Neural progenitor cell (in vitro differentiated cells): Measurements from ENCODE around the gene ULBP2. TPM values are rescaled to one million over a fixed set of nuclear protein-coding genes. Genes with fewer than 3 reads are reported as not detected.
"Not testable (repeated sequence)": the region's sequence is repeated elsewhere in the genome, so short reads cannot be mapped to it uniquely, and the experiment has no call there.

Experiments used
- DNase-seq: peaks from one replicate; pipeline ENCODE4 v3.0.0-alpha.2; 2016; ENCODE audit warnings: low spot score
- H2AFZ ChIP-seq: fragments of 200-600 bp; sonication (generic); replicated peaks from 2 replicates; pipeline ENCODE4 v1.6.1; 2016; ENCODE audit warnings: antibody characterized with exemption
- H3F3A ChIP-seq: fragments of 200-600 bp; sonication (generic); 2 replicates; pipeline ENCODE4 v1.6.1; 2016; ENCODE audit warnings: antibody characterized with exemption, low read depth
- H3K27ac ChIP-seq: fragments of 200-600 bp; sonication (generic); 2 replicates; pipeline ENCODE4 v1.5.1; 2016; ENCODE audit warnings: mild to moderate bottlenecking
- H3K27me3 ChIP-seq: fragments of 200-600 bp; sonication (generic); 2 replicates; pipeline ENCODE4 v1.6.1; 2016; ENCODE audit warnings: mild to moderate bottlenecking, moderate library complexity
- H3K36me3 ChIP-seq: fragments of 200-600 bp; sonication (generic); 2 replicates; pipeline ENCODE4 v1.5.1; 2016
- H3K4me1 ChIP-seq: fragments of 200-600 bp; sonication (generic); 2 replicates; pipeline ENCODE4 v1.6.1; 2016; ENCODE audit warnings: mixed run types
- H3K4me2 ChIP-seq: fragments of 200-600 bp; sonication (generic); 2 replicates; pipeline ENCODE4 v1.6.1; 2016
- H3K4me3 ChIP-seq: fragments of 200-600 bp; sonication (generic); 2 replicates; pipeline ENCODE4 v1.5.1; 2016
- H3K79me2 ChIP-seq: fragments of 200-600 bp; sonication (generic); 2 replicates; pipeline ENCODE4 v1.6.1; 2016; ENCODE audit warnings: low read depth
- H3K9ac ChIP-seq: fragments of 200-600 bp; sonication (generic); 2 replicates; pipeline ENCODE4 v1.6.1; 2016
- H3K9me3 ChIP-seq: fragments of 200-600 bp; sonication (generic); 2 replicates; pipeline ENCODE4 v1.5.1; 2016; ENCODE audit warnings: low read depth
- H4K20me1 ChIP-seq: fragments of 200-600 bp; sonication (generic); 2 replicates; pipeline ENCODE4 v1.6.1; 2016; ENCODE audit warnings: low read depth
- H3K27ac Mint-ChIP-seq: 3 replicates; pipeline ENCODE4 v1.8.0; 2021; ENCODE audit warnings: mixed read lengths
- H3K27me3 Mint-ChIP-seq: 2 replicates; pipeline ENCODE4 v1.8.0; 2022; ENCODE audit warnings: low read depth, mild to moderate bottlenecking, inconsistent platforms, moderate library complexity, mixed read lengths; ENCODE audit not compliant: insufficient read depth
- H3K36me3 Mint-ChIP-seq: 3 replicates; pipeline ENCODE4 v1.8.0; 2021; ENCODE audit warnings: mixed read lengths
- H3K4me1 Mint-ChIP-seq: 3 replicates; pipeline ENCODE4 v1.8.0; 2021; ENCODE audit warnings: mixed read lengths
- H3K4me3 Mint-ChIP-seq: 3 replicates; pipeline ENCODE4 v1.8.0; 2021; ENCODE audit warnings: mild to moderate bottlenecking, moderate library complexity, mixed read lengths
- H3K9me3 Mint-ChIP-seq: 3 replicates; pipeline ENCODE4 v1.8.0; 2020; ENCODE audit warnings: mixed read lengths
- CTCF ChIP-seq: fragments of 200-600 bp; sonication (generic); IDR thresholded peaks from 2 replicates; pipeline ENCODE4 v1.5.1; 2017; ENCODE audit warnings: antibody characterized with exemption, mild to moderate bottlenecking
- EZH2 ChIP-seq: fragments of 200-600 bp; sonication (generic); IDR thresholded peaks from 2 replicates; pipeline ENCODE4 v1.6.1; 2017; ENCODE audit warnings: antibody characterized with exemption, mild to moderate bottlenecking, moderate library complexity
- EZH2phosphoT487 ChIP-seq: fragments of 200-600 bp; sonication (generic); IDR thresholded peaks from 2 replicates; pipeline ENCODE4 v1.6.1; 2017; ENCODE audit warnings: antibody characterized with exemption
- total RNA-seq: library from RNA; depleted of rRNA; stranded (reverse); fragments of >200 nt; gene quantifications from 2 replicates; pipeline ENCODE4 v1.2.3, GENCODE V29; 2015; ENCODE audit warnings: low replicate concordance

Gene ULBP2
- total RNA-seq, 1 donor from 2014 or later = not detected

GRCh38 chr6:149917679-149918078 is 24.1 kb upstream of the ULBP2 start:
- Mint-ChIP-seq H3K4me3 (no peak overlapping the region), H3K27ac (no peak overlapping the region), H3K27me3 (peaks cover 34% of the 10 kb centered on the region)

GRCh38 chr6:149918151-149918905 is 23.5 kb upstream of the ULBP2 start:
- TF ChIP-seq CTCF = no peak
- Histone ChIP-seq H4K20me1 (no peaks in the 10 kb centered on the region), H3K9me3 (no peaks in the 10 kb centered on the region), H3K9ac (no peak overlapping the region), H3F3A (peaks cover 4% of the 10 kb centered on the region), H3K4me1 (peaks cover 2% of the 10 kb centered on the region), H3K27ac (no peak overlapping the region), H3K4me3 (no peak overlapping the region), H2AFZ (no peak overlapping the region), H3K4me2 (no peak overlapping the region), H3K27me3 (peaks cover 77% of the 10 kb centered on the region), H3K79me2 (no peaks in the 10 kb centered on the region), H3K36me3 (no peaks in the 10 kb centered on the region)
- H3K27me3 Mint-ChIP-seq = peaks cover 38% of the 10 kb centered on the region
- H3K27ac Mint-ChIP-seq = no peak overlapping the region
- H3K9me3 Mint-ChIP-seq = peaks cover 3% of the 10 kb centered on the region
- DNase-seq = no peak
- H3K4me1 Mint-ChIP-seq = peaks cover 5% of the 10 kb centered on the region
- H3K4me3 Mint-ChIP-seq = no peak overlapping the region
- H3K36me3 Mint-ChIP-seq = no peaks in the 10 kb centered on the region

More at GRCh38 chr6:149917679-149918078, 24.1 kb upstream of the ULBP2 start:
- Histone ChIP-seq H3K4me1 (no peaks in the 10 kb centered on the region), H4K20me1 (no peaks in the 10 kb centered on the region), H3K4me2 (no peak overlapping the region), H3K9me3 (no peaks in the 10 kb centered on the region), H3K27ac (no peak overlapping the region), H2AFZ (no peak overlapping the region), H3K4me3 (no peak overlapping the region), H3K9ac (no peak overlapping the region), H3K36me3 (no peaks in the 10 kb centered on the region), H3K79me2 (no peaks in the 10 kb centered on the region), H3F3A (peaks cover 2% of the 10 kb centered on the region), H3K27me3 (peaks cover 74% of the 10 kb centered on the region)
- H3K36me3 Mint-ChIP-seq = no peaks in the 10 kb centered on the region
- TF ChIP-seq EZH2 (no peak), EZH2phosphoT487 (no peak), CTCF (no peak)
- H3K4me1 Mint-ChIP-seq = no peaks in the 10 kb centered on the region
- H3K9me3 Mint-ChIP-seq = no peaks in the 10 kb centered on the region
- DNase-seq = no peak

- peaks cover 47% of the 10 kb centered on the region for H3K27me3 Mint-ChIP-seq
- H3K4me3 ChIP-seq, H3K9me3 ChIP-seq, H3K27ac ChIP-seq, H4K20me1 ChIP-seq, H3F3A ChIP-seq, H3K27ac Mint-ChIP-seq, H3K9me3 Mint-ChIP-seq, H3K9ac ChIP-seq, H3K4me1 ChIP-seq, H3K4me1 Mint-ChIP-seq, H3K79me2 ChIP-seq, H3K36me3 ChIP-seq, H3K36me3 Mint-ChIP-seq, DNase-seq, H3K4me3 Mint-ChIP-seq, H2AFZ ChIP-seq, H3K4me2 ChIP-seq: not testable (repeated sequence)
- H3K27me3 ChIP-seq = peaks cover 79% of the 10 kb centered on the region
Measured at GRCh38 chr6:149919126-149919833, 22.5 kb upstream of the ULBP2 start.

GRCh38 chr6:149919834-149920225 is 22.0 kb upstream of the ULBP2 start:
- no peak for TF ChIP-seq CTCF
- TF ChIP-seq EZH2 = no peak
- no peak for TF ChIP-seq EZH2phosphoT487
- H4K20me1 ChIP-seq = peaks cover 10% of the 10 kb centered on the region
- H3K27ac Mint-ChIP-seq = no peak overlapping the region
- no peaks in the 10 kb centered on the region for H3K36me3 ChIP-seq
- DNase-seq = no peak
- H3K36me3 Mint-ChIP-seq = no peaks in the 10 kb centered on the region
- H3K27me3 ChIP-seq = peaks cover 79% of the 10 kb centered on the region
- peaks cover 53% of the 10 kb centered on the region for H3K27me3 Mint-ChIP-seq
- H3K4me2 ChIP-seq = no peak overlapping the region
- H3K9ac ChIP-seq = no peak overlapping the region
- H3F3A ChIP-seq = peaks cover 4% of the 10 kb centered on the region
- H3K4me1 Mint-ChIP-seq = peaks cover 9% of the 10 kb centered on the region
- H3K9me3 Mint-ChIP-seq = peaks cover 8% of the 10 kb centered on the region
- peaks cover 5% of the 10 kb centered on the region for H3K4me1 ChIP-seq
- H3K4me3 ChIP-seq = no peak overlapping the region
- H2AFZ ChIP-seq = no peak overlapping the region
- no peaks in the 10 kb centered on the region for H3K79me2 ChIP-seq
- no peak overlapping the region for H3K4me3 Mint-ChIP-seq
- no peaks in the 10 kb centered on the region for H3K9me3 ChIP-seq
- no peak overlapping the region for H3K27ac ChIP-seq
